KMS-11 (cell line): Measurements from ENCODE around the gene AGAP3.

ENCODE experiments used
- H2AFZ ChIP-seq: fragments of 200-600 bp; sonication (generic); 2 replicates; pipeline ENCODE4 v1.6.1; 2016; ENCODE audit warnings: antibody characterized with exemption, mixed run types, low read depth
- H3K27ac ChIP-seq: fragments of 200-600 bp; sonication (generic); 2 replicates; pipeline ENCODE4 v1.6.1; 2016; ENCODE audit warnings: mild to moderate bottlenecking, mixed run types
- H3K27me3 ChIP-seq: fragments of 200-600 bp; sonication (generic); 2 replicates; pipeline ENCODE4 v1.6.1; 2017; ENCODE audit warnings: mild to moderate bottlenecking, low read depth, mixed run types, moderate library complexity; ENCODE audit not compliant: insufficient read depth
- H3K36me3 ChIP-seq: fragments of 200-600 bp; sonication (generic); 2 replicates; pipeline ENCODE4 v1.6.1; 2017; ENCODE audit warnings: mild to moderate bottlenecking, mixed run types; ENCODE audit not compliant: insufficient read depth
- H3K4me1 ChIP-seq: fragments of 200-600 bp; sonication (generic); 2 replicates; pipeline ENCODE4 v1.6.1; 2016; ENCODE audit warnings: mild to moderate bottlenecking, low read depth, mixed run types; ENCODE audit not compliant: poor library complexity, severe bottlenecking
- H3K4me2 ChIP-seq: fragments of 200-600 bp; sonication (generic); 2 replicates; pipeline ENCODE4 v1.7.0; 2016; ENCODE audit warnings: mild to moderate bottlenecking, mixed run types
- H3K4me3 ChIP-seq: fragments of 200-600 bp; sonication (generic); IDR thresholded peaks from 2 replicates; pipeline ENCODE4 v1.6.1; 2017; ENCODE audit warnings: low read depth, low read length, mixed read lengths; ENCODE audit not compliant: insufficient read depth
- H3K79me2 ChIP-seq: fragments of 200-600 bp; sonication (generic); 2 replicates; pipeline ENCODE4 v1.6.1; 2016; ENCODE audit warnings: low read depth, mixed run types; ENCODE audit not compliant: insufficient read depth
- H3K9ac ChIP-seq: fragments of 200-600 bp; sonication (generic); 2 replicates; pipeline ENCODE4 v1.6.1; 2016; ENCODE audit warnings: mild to moderate bottlenecking, mixed run types
- H4K20me1 ChIP-seq: fragments of 200-600 bp; sonication (generic); 2 replicates; pipeline ENCODE4 v1.6.1; 2016; ENCODE audit warnings: mild to moderate bottlenecking, mixed run types; ENCODE audit not compliant: insufficient read depth
- TF ChIP-seq, protein P1 (sequence below): fragments of 200-600 bp; sonication (generic); conservative IDR thresholded peaks from 2 replicates; pipeline ENCODE4 v1.6.1; 2017; ENCODE audit warnings: low read depth, mild to moderate bottlenecking, antibody characterized with exemption, low read length, moderate library complexity, mixed read lengths

AGAP3 gene

DNA sequence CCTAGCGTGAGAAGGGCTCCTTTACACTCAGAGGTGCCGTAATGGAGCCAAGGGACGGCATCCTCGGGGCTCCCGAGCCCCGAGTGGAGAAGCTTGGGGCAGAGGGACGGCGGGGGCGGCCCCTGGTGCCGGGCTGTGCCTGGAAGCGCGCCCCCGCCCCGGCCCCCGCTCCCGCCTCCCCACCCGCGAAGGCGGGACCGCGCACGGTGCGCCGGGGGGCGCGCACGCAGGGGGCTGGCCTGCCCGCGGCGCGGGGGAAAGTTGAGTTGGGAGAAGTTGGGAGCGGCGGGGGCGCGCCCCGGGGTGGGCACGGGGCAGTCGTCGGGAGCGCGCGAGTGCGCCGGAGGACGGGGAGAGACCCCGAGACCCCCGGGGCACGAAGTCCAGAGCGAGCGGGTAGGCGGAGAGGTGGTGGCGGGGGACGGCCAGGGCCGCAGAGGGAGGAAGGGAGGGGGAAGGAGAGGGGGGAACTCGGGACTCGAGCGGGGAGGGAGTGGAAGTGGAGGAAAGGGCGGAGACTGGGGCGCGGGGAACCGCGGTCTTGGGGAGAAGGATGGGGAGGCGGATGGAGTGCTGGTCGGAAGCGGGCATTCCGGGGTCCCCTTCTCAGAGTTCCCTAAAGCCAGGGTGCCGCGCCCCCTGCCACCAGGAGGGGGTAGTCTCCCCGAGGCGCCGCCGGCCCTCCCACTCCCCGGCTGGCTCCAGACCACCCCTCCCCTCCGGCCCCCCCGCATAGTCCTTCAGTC, 26.7 kb upstream of the AGAP3 start, which contains the start of gene SLC4A2:
Gene SLC4A2 (plus strand): TSS at position 223 of the 746 bp plus-strand sequence. CDS start 2,399 bp downstream, outside the sequence.
- Histone ChIP-seq H3K9ac (peak within 1 kb of the TSS; percentile 43), H3K4me2 (peak within 1 kb of the TSS; percentile 57), H2AFZ (peak within 1 kb of the TSS; percentile 74), H3K36me3 (no peaks in the 10 kb centered on the region), H3K27ac (peak within 1 kb of the TSS; percentile 47), H3K4me3 (no peak within 1 kb of the TSS), H4K20me1 (no peaks in the 10 kb centered on the region), H3K27me3 (no peaks in the 10 kb centered on the region), H3K79me2 (peaks cover 22% of the 10 kb centered on the region; the same call in 1 of the 2 replicates), H3K4me1 (peaks cover 11% of the 10 kb centered on the region)
- TF ChIP-seq, protein P1, sequence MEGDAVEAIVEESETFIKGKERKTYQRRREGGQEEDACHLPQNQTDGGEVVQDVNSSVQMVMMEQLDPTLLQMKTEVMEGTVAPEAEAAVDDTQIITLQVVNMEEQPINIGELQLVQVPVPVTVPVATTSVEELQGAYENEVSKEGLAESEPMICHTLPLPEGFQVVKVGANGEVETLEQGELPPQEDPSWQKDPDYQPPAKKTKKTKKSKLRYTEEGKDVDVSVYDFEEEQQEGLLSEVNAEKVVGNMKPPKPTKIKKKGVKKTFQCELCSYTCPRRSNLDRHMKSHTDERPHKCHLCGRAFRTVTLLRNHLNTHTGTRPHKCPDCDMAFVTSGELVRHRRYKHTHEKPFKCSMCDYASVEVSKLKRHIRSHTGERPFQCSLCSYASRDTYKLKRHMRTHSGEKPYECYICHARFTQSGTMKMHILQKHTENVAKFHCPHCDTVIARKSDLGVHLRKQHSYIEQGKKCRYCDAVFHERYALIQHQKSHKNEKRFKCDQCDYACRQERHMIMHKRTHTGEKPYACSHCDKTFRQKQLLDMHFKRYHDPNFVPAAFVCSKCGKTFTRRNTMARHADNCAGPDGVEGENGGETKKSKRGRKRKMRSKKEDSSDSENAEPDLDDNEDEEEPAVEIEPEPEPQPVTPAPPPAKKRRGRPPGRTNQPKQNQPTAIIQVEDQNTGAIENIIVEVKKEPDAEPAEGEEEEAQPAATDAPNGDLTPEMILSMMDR, result peak; percentile 65

DNA sequence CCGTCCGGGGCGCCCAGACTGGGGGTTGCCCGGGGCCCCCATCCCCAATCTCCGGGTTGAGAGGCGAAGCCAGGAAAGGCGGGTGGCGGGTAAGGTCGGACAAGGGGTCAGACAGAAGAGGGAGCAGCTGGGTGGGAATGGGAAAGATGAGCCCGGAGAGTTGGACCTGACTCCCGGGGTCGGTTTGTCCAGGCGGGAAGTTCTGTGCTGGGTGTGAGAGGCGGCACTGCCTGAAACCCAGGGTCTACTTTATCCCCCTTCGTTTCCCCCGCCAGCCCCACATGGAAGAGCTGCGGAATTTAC, 26.2 kb upstream of the AGAP3 start:
- H3K4me1 ChIP-seq, result peaks cover 11% of the 10 kb centered on the region
- no peaks in the 10 kb centered on the region for H3K36me3 ChIP-seq
- H3K4me3 ChIP-seq, result no peak overlapping the region
- H2AFZ ChIP-seq, result peak overlapping the region; percentile 74
- peak overlapping the region; percentile 57 for H3K4me2 ChIP-seq
- H3K9ac ChIP-seq, result peak overlapping the region; percentile 43
- H3K79me2 ChIP-seq, result peaks cover 22% of the 10 kb centered on the region; the same call in 1 of the 2 replicates
- H3K27ac ChIP-seq, result no peak overlapping the region
- H4K20me1 ChIP-seq, result no peaks in the 10 kb centered on the region
- no peaks in the 10 kb centered on the region for H3K27me3 ChIP-seq
- TF ChIP-seq, protein P1, result no peak; the same call in 1 of the 2 replicates

DNA sequence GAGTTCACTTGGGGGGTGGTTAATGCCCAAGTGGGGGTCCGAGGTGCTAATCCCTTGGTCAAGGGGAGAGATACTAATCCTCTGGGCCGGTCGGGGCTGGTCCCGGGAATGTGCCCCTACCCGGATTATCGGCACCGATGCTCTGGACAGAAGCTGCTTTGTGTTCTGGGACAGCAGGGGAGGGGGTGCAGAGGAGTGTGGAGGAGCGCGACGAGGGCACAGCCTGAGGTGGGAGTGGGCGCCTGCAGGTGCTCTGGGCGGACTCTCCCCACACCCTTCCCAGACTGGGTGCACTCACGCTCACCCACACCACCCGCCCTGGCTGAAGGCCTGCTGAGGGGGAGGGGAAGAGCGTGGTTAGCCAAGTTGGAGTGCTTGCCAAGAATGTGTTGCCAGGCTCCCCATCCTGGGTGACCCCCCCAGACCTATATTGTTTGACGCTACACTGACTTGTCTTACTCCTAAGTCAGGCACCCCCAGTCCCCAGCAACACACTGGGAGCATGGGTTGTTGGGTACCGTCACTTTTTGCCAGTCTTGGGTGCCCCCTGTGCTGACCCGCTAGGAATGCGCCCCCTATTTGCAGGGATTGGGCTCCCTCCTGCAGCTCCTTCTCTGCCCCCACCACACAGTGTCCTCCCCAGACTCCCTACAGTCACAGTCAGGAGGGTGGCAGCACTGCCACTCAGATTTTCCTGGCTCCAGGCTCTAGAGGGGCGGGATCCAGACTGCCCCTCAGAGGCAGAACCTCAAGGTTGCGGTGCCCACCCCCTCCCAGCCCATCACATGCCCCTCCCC, 25.7 kb upstream of the AGAP3 start:
- Histone ChIP-seq H3K4me2 (peak overlapping the region; percentile 57), H3K79me2 (peaks cover 22% of the 10 kb centered on the region; the same call in 1 of the 2 replicates), H3K36me3 (no peaks in the 10 kb centered on the region; the same call in 1 of the 2 replicates), H3K27ac (no peak overlapping the region), H2AFZ (peak overlapping the region; percentile 74), H3K4me3 (no peak overlapping the region), H4K20me1 (no peaks in the 10 kb centered on the region), H3K9ac (peak overlapping the region; percentile 43), H3K27me3 (no peaks in the 10 kb centered on the region), H3K4me1 (peaks cover 11% of the 10 kb centered on the region)
- TF ChIP-seq, protein P1, result no peak

DNA sequence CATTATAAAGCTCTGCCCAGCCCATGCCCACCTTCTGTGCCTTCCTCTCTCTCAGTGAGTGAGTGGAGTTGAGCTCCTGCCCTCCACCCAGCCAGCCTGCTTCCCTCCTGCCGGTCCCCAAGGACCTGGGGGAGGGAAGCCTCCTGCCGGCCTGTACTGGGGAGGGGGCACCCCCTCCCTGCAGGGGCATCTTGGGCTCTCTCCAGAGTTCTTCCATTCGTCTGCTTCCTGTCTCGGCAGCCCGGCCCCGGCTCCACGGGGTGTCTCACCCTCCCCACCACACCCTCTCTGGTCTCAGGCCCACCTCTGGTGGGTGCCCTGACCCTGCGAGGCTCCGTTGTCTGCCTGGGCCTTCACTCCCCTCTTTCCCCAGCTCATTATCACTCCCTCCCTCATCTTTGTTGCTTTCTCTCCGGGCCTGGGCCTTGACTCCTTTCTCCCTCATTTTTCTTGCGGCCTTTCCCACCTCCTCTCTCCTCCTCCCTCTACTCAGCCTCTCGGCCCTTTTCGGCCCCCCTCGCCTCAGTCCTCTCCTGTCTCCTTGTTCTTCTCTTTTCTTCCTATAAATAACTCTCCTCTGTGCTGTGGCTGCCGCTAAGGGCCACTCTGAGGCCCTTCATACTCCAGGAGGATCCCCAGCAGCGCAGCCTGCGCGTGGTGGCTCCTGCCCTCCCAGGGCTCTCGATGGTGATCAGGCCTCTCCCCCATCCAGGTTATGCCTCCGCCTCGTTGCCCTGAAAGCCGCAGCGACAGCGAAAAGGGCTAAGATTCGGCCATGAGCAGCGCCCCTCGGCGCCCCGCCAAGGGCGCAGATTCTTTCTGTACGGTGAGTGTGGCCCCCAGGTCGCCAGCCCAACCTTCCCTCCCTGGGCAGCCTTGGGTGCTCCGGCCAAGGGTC, 24.8 kb upstream of the AGAP3 start:
- Histone ChIP-seq H3K36me3 (no peaks in the 10 kb centered on the region; the same call in 1 of the 2 replicates), H3K4me3 (no peak overlapping the region), H3K4me1 (peaks cover 11% of the 10 kb centered on the region), H3K9ac (no peak overlapping the region), H2AFZ (no peak overlapping the region), H4K20me1 (no peaks in the 10 kb centered on the region), H3K27ac (no peak overlapping the region), H3K27me3 (no peaks in the 10 kb centered on the region), H3K4me2 (peak overlapping the region; percentile 57), H3K79me2 (peaks cover 22% of the 10 kb centered on the region; the same call in 1 of the 2 replicates)
- TF ChIP-seq, protein P1, result no peak
